HFF-Myc (cell line): ENCODE measurements around the gene MBTPS1.
A peak's percentile ranks its signal among the peaks of the same experiment; 100 is the strongest.

ENCODE experiments used
- DNase-seq: peaks from one replicate; pipeline ENCODE4 v3.0.0-alpha.2; 2011; ENCODE audit warnings: low read depth; ENCODE audit errors: extremely low read depth
- H3K4me3 ChIP-seq: replicated peaks from 2 replicates; pipeline ENCODE4 v1.5.1; 2011; ENCODE audit warnings: low read depth, mild to moderate bottlenecking, control low read depth, low read length
- CTCF ChIP-seq: IDR thresholded peaks from 2 replicates; pipeline ENCODE4 v1.5.1; 2012; ENCODE audit warnings: mild to moderate bottlenecking, low read depth, low read length, control low read depth; ENCODE audit errors: missing control alignments

The MBTPS1 gene

GRCh38 chr16:84042879-84043485, 73.8 kb downstream of the MBTPS1 start:
- no peak for TF ChIP-seq CTCF
- H3K4me3 ChIP-seq, result no peak overlapping the region
- no peak for DNase-seq

GRCh38 chr16:84042308-84042878, 74.3 kb downstream of the MBTPS1 start, which contains the start of gene SLC38A8:
Gene SLC38A8, minus strand, starts transcription at chr16:84042795. Its CDS starts 638 bp downstream, at chr16:84042157.
- no peak within 1 kb of the TSS for H3K4me3 ChIP-seq
- TF ChIP-seq CTCF, result no peak
- no peak for DNase-seq

- H3K4me3 ChIP-seq, result no peak overlapping the region
- DNase-seq, result no peak
- TF ChIP-seq CTCF, result no peak
Observed at GRCh38 chr16:84041881-84042280, 74.9 kb downstream of the MBTPS1 start.

GRCh38 chr16:84040823-84041820, 75.6 kb downstream of the MBTPS1 start:
- TF ChIP-seq CTCF, result no peak
- no peak overlapping the region for H3K4me3 ChIP-seq
- peak; percentile 33 for DNase-seq

GRCh38 chr16:84040226-84040822, 76.4 kb downstream of the MBTPS1 start:
- DNase-seq, result no peak
- no peak for TF ChIP-seq CTCF
- no peak overlapping the region for H3K4me3 ChIP-seq

- DNase-seq, result no peak
- no peak for TF ChIP-seq CTCF
- H3K4me3 ChIP-seq, result no peak overlapping the region
Observed at GRCh38 chr16:84039696-84040095, 77.0 kb downstream of the MBTPS1 start.
